GM12878 (cell line): ENCODE results near the gene PIP5K1A. TPM values are rescaled to one million over a fixed set of nuclear protein-coding genes. Genes with fewer than 3 reads are reported as not detected.

Experiments
- ATAC-seq: fragments of 200-7000 bp; cut with Tn5 transposase; 3 replicates; pipeline ENCODE4 v1.9.1; 2020; ENCODE audit warnings: mild to moderate bottlenecking, moderate library complexity
- BruUV-seq: library from RNA; stranded (reverse); fragments of 400-500 nt; replicated peaks from 2 replicates; lab custom pipeline; 2021; lab: Mats Ljungman, UMichigan
- CTCF ChIA-PET: fragments of 300-600 bp; sonication (Branson Sonifier 250); formaldehyde crosslinking; extraction: SDS; loops from one replicate; lab custom pipeline; 2021; ENCODE audit warnings: inconsistent platforms; lab: Yijun Ruan, JAX
- POLR2A ChIA-PET: fragments of 350-600 bp; formaldehyde crosslinking; extraction: SDS; loops from one replicate; lab custom pipeline; 2021; ENCODE audit warnings: inconsistent platforms; lab: Charles Lee
- RAD21 ChIA-PET: fragments of 300-600 bp; sonication (Branson Sonifier 250); formaldehyde crosslinking; loops from one replicate; lab custom pipeline; 2023; ENCODE audit warnings: antibody characterized with exemption; ENCODE audit not compliant: unreplicated experiment; lab: Charles Lee
- SMC1A ChIA-PET: fragments of 300-600 bp; sonication (Branson Sonifier 250); formaldehyde crosslinking; loops from one replicate; lab custom pipeline; 2023; ENCODE audit not compliant: unreplicated experiment, uncharacterized antibody; lab: Charles Lee
- DNase-seq: peaks from one replicate; pipeline ENCODE4 v3.0.0-alpha.2; 2011; ENCODE audit warnings: low read depth, low spot score
- FAIRE-seq: peaks from 3 replicates; lab custom pipeline; 2011; peaks lifted over from hg19 to GRCh38; lab: Jason Lieb, UNC
- H2AFZ ChIP-seq: 2 replicates; pipeline ENCODE4 v1.6.0; 2011; ENCODE audit warnings: low read depth, low read length, control low read depth; ENCODE audit not compliant: control insufficient read depth
- H3K27ac ChIP-seq: 2 replicates; pipeline ENCODE4 v1.5.1; 2011; ENCODE audit warnings: control low read depth; ENCODE audit not compliant: control insufficient read depth, insufficient read depth
- H3K27me3 ChIP-seq, 2 experiments: replicated peaks in 1 of 2; 2 replicates each; pipeline versions ENCODE4 v1.6.0 to v1.6.1; 2011; ENCODE audit warnings: low read length in 1 of 2; ENCODE audit not compliant: control insufficient read depth in 2 of 2, insufficient read depth in 2 of 2
- H3K36me3 ChIP-seq, 2 experiments: 2 replicates each; pipeline ENCODE4 v1.5.1; 2011; ENCODE audit warnings: low read length in 1 of 2; ENCODE audit not compliant: control insufficient read depth in 2 of 2, insufficient read depth in 2 of 2
- H3K4me1 ChIP-seq: 2 replicates; pipeline ENCODE4 v1.6.1; 2011; ENCODE audit warnings: mild to moderate bottlenecking, low read length, moderate library complexity, mixed read lengths; ENCODE audit not compliant: control insufficient read depth, insufficient read depth
- H3K4me2 ChIP-seq: 2 replicates; pipeline ENCODE4 v1.6.0; 2011; ENCODE audit warnings: control low read depth; ENCODE audit not compliant: control insufficient read depth, insufficient read depth
- H3K4me3 ChIP-seq: fragments of 200-600 bp; sonication (generic); 2 replicates; pipeline ENCODE4 v1.5.1; 2016
- H3K79me2 ChIP-seq: 2 replicates; pipeline ENCODE4 v1.6.0; 2011; ENCODE audit warnings: low read length; ENCODE audit not compliant: control insufficient read depth, insufficient read depth
- H3K9ac ChIP-seq: 2 replicates; pipeline ENCODE4 v1.8.0; 2011; ENCODE audit warnings: low read length, control low read depth, mixed read lengths; ENCODE audit not compliant: control insufficient read depth, insufficient read depth
- H3K9me3 ChIP-seq: replicated peaks from 3 replicates; pipeline ENCODE4 v1.5.1; 2011; ENCODE audit warnings: mild to moderate bottlenecking, low read length; ENCODE audit not compliant: control insufficient read depth, insufficient read depth
- H4K20me1 ChIP-seq: 2 replicates; pipeline ENCODE4 v1.6.0; 2011; ENCODE audit not compliant: control insufficient read depth, insufficient read depth
- CHD2 ChIP-seq: IDR thresholded peaks from 2 replicates; pipeline ENCODE4 v1.6.1; 2011; ENCODE audit warnings: low read depth, low read length, improper control_type of control experiment, borderline replicate concordance
- ESRRA ChIP-seq: IDR thresholded peaks from 2 replicates; pipeline ENCODE4 v1.6.1; 2012; ENCODE audit warnings: mild to moderate bottlenecking, low read length, improper control_type of control experiment
- FOXK2 ChIP-seq: fragments of 450-650 bp; IDR thresholded peaks from 2 replicates; pipeline ENCODE4 v1.6.1; 2017; ENCODE audit warnings: mild to moderate bottlenecking, moderate library complexity
- HDAC6 ChIP-seq: fragments of 200-600 bp; sonication (generic); IDR thresholded peaks from one replicate; pipeline ENCODE4 v1.8.0; 2017; ENCODE audit warnings: antibody characterized with exemption; ENCODE audit not compliant: unreplicated experiment
- IKZF2 ChIP-seq, 2 experiments: fragments of 450-650 bp; IDR thresholded peaks; 2 replicates each; pipeline ENCODE4 v1.6.1; 2017; ENCODE audit warnings: mild to moderate bottlenecking in 2 of 2, moderate library complexity in 2 of 2
- NFXL1 ChIP-seq: fragments of 450-650 bp; IDR thresholded peaks from 2 replicates; pipeline ENCODE4 v1.6.1; 2017; ENCODE audit warnings: antibody characterized with exemption, mild to moderate bottlenecking, borderline replicate concordance
- PAX5 ChIP-seq: IDR thresholded peaks from 2 replicates; pipeline ENCODE4 v1.6.1; 2011; ENCODE audit warnings: low read depth, low read length, borderline replicate concordance
- PML ChIP-seq: IDR thresholded peaks from 2 replicates; pipeline ENCODE4 v1.6.1; 2012; ENCODE audit warnings: low read length, inconsistent platforms
- RB1 ChIP-seq: fragments of 450-650 bp; formaldehyde crosslinking; IDR thresholded peaks from 2 replicates; pipeline ENCODE4 v1.6.1; 2017; ENCODE audit warnings: mild to moderate bottlenecking, borderline replicate concordance
- SIX5 ChIP-seq: IDR thresholded peaks from 2 replicates; pipeline ENCODE4 v1.6.1; 2011; ENCODE audit warnings: mild to moderate bottlenecking, low read depth, low read length, moderate library complexity; ENCODE audit not compliant: severe bottlenecking
- SP1 ChIP-seq: IDR thresholded peaks from one replicate; pipeline ENCODE4 v1.6.1; 2011; ENCODE audit warnings: low read depth, low read length
- SRF ChIP-seq, 2 experiments: IDR thresholded peaks; 2 replicates each; pipeline ENCODE4 v1.6.1; 2011; ENCODE audit warnings: low read depth in 2 of 2, low read length in 2 of 2, mild to moderate bottlenecking in 1 of 2, moderate library complexity in 1 of 2
- SUPT20H ChIP-seq: IDR thresholded peaks from 2 replicates; pipeline ENCODE4 v1.6.1; 2011; ENCODE audit warnings: low read depth, mild to moderate bottlenecking, low read length, moderate library complexity, borderline replicate concordance; ENCODE audit not compliant: control insufficient read depth
- WGBS: methylation state at CpG from one replicate; pipeline ENCODE4 v1.1.6; 2016; ENCODE audit warnings: low lambda C conversion rate; ENCODE audit not compliant: insufficient replicate concordance, insufficient coverage; ENCODE audit errors: missing lambda C conversion rate; 5-methylcytosine and 5-hydroxymethylcytosine counted together
- in situ Hi-C: fragments of 300-500 bp; cut with MboI; formaldehyde crosslinking; loops from 9 replicates; pipeline ENCODE4 v1.14.3; 2018; ENCODE audit warnings: mixed read lengths
- intact Hi-C: fragments of 100-400 bp; cut with micrococcal nuclease; formaldehyde crosslinking; loops from one replicate; pipeline ENCODE4 v1.14.2; 2022; ENCODE audit not compliant: unreplicated experiment
- polyA plus RNA-seq, 11 experiments: library from polyadenylated mRNA; depleted of rRNA in 4 of 11; unstranded in 6 of 11; stranded (reverse) in 5 of 11; fragments of >200 nt; fragmentation: Nextera tagmentation in 4 of 11; fragmentation: Illumina TruSeq in 1 of 11; extraction: Ambion mirVana in 4 of 11; extraction: Trizol in 1 of 11; gene quantifications; 1 replicate in 1 of 11; 2 replicates in 10 of 11; pipeline versions ENCODE4 v1.2.1 to v1.2.3, GENCODE V29; 2011 to 2016; ENCODE audit warnings: inconsistent platforms in 2 of 11, missing spikeins in 2 of 11, low read depth in 1 of 11
- total RNA-seq, 4 experiments: library from RNA; depleted of rRNA in 3 of 4; stranded (reverse); fragments of >200 nt in 3 of 4; fragmentation: Illumina TruSeq in 1 of 4; extraction: Trizol in 1 of 4; gene quantifications; 2 replicates each; pipeline versions ENCODE4 v1.2.1 to v1.2.3, GENCODE V29; 2013 to 2021
- TF ChIP-seq, protein P1 (sequence below): IDR thresholded peaks from 2 replicates; pipeline ENCODE4 v1.6.1; 2011; ENCODE audit warnings: borderline replicate concordance, low read depth, mild to moderate bottlenecking, moderate library complexity, low read length; ENCODE audit not compliant: insufficient read depth, poor library complexity, severe bottlenecking
- TF ChIP-seq, protein P2 (sequence below): fragments of 450-650 bp; IDR thresholded peaks from 2 replicates; pipeline ENCODE4 v1.6.1; 2017; ENCODE audit warnings: low read depth, mild to moderate bottlenecking, moderate library complexity
- TF ChIP-seq, protein P3 (sequence below): IDR thresholded peaks from 2 replicates; pipeline ENCODE4 v1.6.1; 2011; ENCODE audit warnings: low read depth, low read length, improper control_type of control experiment, borderline replicate concordance

The PIP5K1A gene
- total and polyA plus RNA-seq, 10 of the 15 experiments (the other 5 are each of a cell fraction or from before 2014, with no cell fraction given) = 4.5 to 114 (median 51.5) TPM

DNA sequence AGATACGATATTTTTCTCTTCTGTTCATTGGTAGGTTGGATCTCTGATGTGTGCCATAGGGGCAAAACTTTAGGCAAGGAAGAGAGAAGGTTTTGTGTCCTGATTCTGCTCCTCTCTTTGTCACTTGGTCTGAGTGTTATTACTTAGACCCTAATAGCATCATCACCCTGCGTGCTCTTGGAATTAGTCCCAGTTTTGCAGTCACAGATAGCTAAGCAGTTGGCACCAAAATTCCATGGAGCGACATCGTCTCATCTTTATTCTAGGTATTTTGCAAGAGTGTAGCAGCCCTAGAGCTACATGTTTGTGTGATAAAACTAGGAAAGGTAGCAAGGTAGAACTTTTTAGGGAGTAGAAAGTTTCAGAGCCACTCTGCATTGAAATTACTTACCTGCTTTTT, 23.8 kb downstream of the PIP5K1A start:
- Histone ChIP-seq H3K27ac (no peak overlapping the region), H2AFZ (no peak overlapping the region), H3K4me2 (no peak overlapping the region), H3K4me1 (no peaks in the 10 kb centered on the region), H3K27me3 (no peaks in the 10 kb centered on the region), H3K79me2 (peaks cover 23% of the 10 kb centered on the region), H3K36me3 (peaks cover 0 to 10% of the 10 kb centered on the region in 2 experiments; a peak in 3 of 4 replicates), H3K9ac (no peak overlapping the region), H3K4me3 (no peak overlapping the region), H4K20me1 (no peaks in the 10 kb centered on the region; the same call in 1 of the 2 replicates), H3K9me3 (no peaks in the 10 kb centered on the region)
- no peak for FAIRE-seq
- TF ChIP-seq RB1 (no peak), HDAC6 (no peak), SUPT20H (no peak), CHD2 (no peak), FOXK2 (no peak), IKZF2 (IDR thresholded peaks at IDR 0.05) (no peak), ESRRA (no peak), NFXL1 (no peak), SIX5 (no peak), SRF (IDR thresholded peaks at IDR 0.05; ENCODE audit: low read depth in 2 of 2, low read length in 2 of 2) (no peak), PML (no peak), SP1 (no peak), PAX5 (no peak)
- TF ChIP-seq, protein P1, sequence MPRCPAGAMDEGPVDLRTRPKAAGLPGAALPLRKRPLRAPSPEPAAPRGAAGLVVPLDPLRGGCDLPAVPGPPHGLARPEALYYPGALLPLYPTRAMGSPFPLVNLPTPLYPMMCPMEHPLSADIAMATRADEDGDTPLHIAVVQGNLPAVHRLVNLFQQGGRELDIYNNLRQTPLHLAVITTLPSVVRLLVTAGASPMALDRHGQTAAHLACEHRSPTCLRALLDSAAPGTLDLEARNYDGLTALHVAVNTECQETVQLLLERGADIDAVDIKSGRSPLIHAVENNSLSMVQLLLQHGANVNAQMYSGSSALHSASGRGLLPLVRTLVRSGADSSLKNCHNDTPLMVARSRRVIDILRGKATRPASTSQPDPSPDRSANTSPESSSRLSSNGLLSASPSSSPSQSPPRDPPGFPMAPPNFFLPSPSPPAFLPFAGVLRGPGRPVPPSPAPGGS = no peak
- TF ChIP-seq, protein P2, sequence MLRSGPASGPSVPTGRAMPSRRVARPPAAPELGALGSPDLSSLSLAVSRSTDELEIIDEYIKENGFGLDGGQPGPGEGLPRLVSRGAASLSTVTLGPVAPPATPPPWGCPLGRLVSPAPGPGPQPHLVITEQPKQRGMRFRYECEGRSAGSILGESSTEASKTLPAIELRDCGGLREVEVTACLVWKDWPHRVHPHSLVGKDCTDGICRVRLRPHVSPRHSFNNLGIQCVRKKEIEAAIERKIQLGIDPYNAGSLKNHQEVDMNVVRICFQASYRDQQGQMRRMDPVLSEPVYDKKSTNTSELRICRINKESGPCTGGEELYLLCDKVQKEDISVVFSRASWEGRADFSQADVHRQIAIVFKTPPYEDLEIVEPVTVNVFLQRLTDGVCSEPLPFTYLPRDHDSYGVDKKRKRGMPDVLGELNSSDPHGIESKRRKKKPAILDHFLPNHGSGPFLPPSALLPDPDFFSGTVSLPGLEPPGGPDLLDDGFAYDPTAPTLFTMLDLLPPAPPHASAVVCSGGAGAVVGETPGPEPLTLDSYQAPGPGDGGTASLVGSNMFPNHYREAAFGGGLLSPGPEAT = no peak
- TF ChIP-seq, protein P3, sequence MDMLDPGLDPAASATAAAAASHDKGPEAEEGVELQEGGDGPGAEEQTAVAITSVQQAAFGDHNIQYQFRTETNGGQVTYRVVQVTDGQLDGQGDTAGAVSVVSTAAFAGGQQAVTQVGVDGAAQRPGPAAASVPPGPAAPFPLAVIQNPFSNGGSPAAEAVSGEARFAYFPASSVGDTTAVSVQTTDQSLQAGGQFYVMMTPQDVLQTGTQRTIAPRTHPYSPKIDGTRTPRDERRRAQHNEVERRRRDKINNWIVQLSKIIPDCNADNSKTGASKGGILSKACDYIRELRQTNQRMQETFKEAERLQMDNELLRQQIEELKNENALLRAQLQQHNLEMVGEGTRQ = no peak
- ChIA-PET SMC1A (no interaction called here), RAD21 (no interaction called here), CTCF (interaction anchor here (1.1 kb wide), 1 partner anchor 30 kb away, joined by 4 read pairs; no protein-coding TSS in a partner anchor), POLR2A (interaction anchor here (1.5 kb wide), 1 partner anchor 21 kb away, joined by 3 read pairs; no protein-coding TSS in a partner anchor)
- in situ Hi-C loops = no loop called here
- WGBS = 98% methylated on average over 4 of the region's 4 CpGs
- DNase-seq = no peak
- ATAC-seq = no peak
- no TSS peak for BruUV-seq
- intact Hi-C loops = no loop called here
